ENCODE measurements around the gene NCAPH2.

The NCAPH2 gene

DNA sequence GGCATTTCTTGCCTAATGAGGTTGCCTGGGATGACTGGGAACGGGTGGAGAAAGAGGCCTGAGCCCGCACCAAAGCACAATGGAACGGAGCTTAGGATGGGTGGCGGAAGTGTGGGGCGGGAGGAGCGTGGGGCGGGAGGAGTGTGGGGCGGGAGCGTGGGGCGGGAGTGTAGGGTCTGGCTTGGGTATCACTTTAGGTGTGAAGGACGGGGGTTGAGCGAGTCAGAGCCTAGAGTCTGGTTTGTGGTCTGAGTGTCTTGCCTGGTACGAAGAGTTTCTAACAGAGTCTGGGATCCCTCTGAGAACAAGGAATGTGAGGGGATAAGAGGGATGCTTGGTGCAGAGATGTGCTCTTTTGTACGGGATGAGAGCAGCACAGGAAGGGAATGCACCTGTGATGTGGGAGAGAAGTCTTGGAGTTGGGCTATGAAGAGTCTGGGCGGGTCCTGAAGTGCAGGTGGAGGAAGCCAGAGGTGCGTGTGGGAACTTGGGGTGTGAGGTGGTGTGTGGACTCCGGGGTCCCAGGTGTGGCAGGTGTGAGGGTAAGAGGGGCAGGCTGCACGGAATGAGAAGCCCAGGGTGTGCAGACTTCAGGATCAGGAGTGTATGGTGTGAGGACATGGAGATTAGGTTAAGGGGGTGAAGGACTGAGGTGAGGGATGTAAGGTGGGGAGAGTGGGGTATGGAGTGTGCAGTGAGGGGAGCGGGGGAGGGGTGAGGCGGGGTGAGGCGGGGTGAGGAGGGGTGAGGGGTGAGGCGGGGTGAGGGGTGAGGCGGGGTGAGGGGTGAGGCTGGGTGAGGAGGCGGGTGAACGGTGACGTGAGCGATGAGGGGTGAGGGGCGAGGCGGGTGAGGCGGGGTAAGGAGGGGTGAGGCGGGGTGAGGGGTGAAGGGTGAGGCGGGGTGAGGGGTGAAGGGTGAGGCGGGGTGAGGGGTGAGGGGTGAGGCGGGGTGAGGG lies 53.7 kb downstream of the NCAPH2 start:
- DNase-seq (ENCODE audit: low read depth), result no peak
- H3K4me3 ChIP-seq (ENCODE audit: low read depth, low read length), result no peak overlapping the region
- TF ChIP-seq, protein P1, sequence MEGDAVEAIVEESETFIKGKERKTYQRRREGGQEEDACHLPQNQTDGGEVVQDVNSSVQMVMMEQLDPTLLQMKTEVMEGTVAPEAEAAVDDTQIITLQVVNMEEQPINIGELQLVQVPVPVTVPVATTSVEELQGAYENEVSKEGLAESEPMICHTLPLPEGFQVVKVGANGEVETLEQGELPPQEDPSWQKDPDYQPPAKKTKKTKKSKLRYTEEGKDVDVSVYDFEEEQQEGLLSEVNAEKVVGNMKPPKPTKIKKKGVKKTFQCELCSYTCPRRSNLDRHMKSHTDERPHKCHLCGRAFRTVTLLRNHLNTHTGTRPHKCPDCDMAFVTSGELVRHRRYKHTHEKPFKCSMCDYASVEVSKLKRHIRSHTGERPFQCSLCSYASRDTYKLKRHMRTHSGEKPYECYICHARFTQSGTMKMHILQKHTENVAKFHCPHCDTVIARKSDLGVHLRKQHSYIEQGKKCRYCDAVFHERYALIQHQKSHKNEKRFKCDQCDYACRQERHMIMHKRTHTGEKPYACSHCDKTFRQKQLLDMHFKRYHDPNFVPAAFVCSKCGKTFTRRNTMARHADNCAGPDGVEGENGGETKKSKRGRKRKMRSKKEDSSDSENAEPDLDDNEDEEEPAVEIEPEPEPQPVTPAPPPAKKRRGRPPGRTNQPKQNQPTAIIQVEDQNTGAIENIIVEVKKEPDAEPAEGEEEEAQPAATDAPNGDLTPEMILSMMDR (IDR thresholded peaks at IDR 0.05; ENCODE audit: control insufficient read depth, extremely low read depth, insufficient read depth), result no peak

DNA sequence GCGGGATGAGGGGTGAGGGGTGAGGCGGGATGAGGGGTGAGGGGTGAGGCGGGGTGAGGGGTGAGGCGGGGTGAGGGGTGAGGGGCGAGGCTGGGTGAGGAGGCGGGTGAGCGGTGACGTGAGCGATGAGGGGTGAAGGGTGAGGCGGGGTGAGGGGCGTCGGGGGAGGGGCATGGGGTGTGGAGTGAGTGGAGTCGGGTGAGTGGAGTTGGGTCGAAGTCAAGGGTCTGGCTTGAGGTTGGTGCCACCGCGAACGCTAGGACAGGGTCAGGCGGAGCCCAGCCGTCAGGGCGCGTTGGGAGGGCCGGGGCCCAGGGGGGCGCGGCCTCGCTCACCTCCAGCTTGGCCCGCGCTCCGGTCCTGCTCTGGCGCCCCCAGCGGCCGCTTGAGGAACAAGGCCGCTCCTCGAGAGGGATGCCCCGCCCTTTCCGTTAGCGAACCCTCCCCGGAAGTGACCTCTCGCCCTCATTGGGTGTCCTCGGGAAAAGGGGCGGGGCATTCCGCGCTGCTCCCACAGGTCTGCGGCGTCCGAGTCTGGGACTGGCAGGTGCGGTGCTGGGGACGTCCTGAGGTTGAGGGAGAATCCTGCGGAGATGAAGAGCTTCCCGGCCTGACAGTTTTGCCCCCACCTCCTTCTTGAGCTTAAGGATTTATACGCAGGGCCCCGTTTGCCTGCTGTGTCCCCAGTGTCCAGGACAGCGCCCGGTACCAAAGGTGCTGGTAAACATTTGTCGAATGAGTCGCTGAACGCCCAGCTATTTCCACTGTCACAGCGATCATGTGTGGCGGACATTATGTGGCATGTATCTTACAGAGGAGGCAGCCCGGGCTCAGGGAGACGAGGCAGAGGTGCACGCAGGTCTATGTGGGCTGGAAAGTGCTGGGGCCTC lies 54.7 kb downstream of the NCAPH2 start, which contains the start of gene SYCE3:
TSS of gene SYCE3 (minus strand) at position 397 of the 890 bp plus-strand sequence. CDS start 6,514 bp downstream, outside the sequence.
- DNase-seq (ENCODE audit: low read depth), result peak; percentile 80
- TF ChIP-seq, protein P1 (IDR thresholded peaks at IDR 0.05; ENCODE audit: control insufficient read depth, extremely low read depth, insufficient read depth), result peak; percentile 83
- H3K4me3 ChIP-seq (ENCODE audit: low read depth, low read length), result peak within 1 kb of the TSS; percentile 57

DNA sequence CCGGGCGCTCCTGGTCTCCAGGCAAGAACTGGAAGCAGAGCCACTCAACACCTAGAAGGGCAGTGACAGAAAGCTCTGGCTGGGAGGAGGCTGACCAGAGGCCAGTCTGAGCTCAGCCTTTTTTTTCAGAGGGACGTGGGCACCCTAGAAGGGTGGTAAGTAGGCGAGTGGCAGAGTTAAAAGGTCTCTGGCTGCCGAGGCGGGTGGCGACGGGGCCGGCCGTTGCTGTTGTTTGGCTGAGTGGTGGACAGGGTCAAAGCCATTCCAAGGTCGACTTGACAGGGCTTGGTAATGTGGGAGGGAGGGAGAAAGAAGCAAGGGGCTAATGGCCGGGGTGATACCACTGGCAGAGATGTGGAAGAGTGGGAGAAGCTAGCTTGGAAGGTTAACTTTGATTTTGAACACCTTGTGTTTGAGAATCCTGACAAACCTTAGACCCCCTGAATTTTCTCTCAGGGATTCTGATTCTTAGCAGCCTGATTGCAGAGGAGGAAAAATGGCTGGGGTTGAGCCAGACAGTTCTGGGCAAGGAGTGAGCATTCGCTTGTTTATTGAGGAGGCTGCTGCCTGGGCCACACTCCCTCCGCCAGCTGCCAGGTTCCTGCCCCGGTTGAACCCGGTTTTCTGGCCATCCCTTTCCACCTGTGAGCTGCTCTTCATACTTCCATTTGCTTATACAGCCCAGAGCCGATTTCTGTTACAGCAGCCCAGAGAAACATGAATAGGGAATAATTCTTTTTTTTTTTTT lies 55.6 kb downstream of the NCAPH2 start:
- no peak for DNase-seq (ENCODE audit: low read depth)
- TF ChIP-seq, protein P1 (IDR thresholded peaks at IDR 0.05; ENCODE audit: control insufficient read depth, extremely low read depth, insufficient read depth), result no peak
- peak overlapping the region; percentile 57 for H3K4me3 ChIP-seq (ENCODE audit: low read depth, low read length)

DNA sequence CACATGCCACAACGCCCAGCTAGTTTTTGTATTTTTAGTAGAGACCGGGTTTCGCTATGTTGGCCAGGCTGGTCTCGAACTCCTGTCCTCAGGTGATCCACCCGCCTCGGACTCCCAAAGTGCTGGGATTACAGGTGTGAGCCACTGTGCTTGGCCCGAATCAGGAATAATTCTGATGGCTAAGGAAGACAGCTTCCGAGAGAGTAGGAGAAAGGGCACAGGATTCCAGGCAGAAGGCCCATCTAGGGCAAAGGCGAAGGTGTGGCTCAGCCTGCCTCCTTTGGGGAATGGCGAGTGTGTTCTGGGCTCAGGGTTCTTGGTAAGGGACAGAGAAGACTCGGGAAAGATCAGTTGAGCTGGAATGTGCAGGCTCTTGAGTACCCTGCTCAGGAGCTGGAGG lies 56.3 kb downstream of the NCAPH2 start:
- TF ChIP-seq, protein P1 (IDR thresholded peaks at IDR 0.05; ENCODE audit: control insufficient read depth, extremely low read depth, insufficient read depth), result no peak
- no peak for DNase-seq (ENCODE audit: low read depth)
- no peak overlapping the region for H3K4me3 ChIP-seq (ENCODE audit: low read depth, low read length)

DNA sequence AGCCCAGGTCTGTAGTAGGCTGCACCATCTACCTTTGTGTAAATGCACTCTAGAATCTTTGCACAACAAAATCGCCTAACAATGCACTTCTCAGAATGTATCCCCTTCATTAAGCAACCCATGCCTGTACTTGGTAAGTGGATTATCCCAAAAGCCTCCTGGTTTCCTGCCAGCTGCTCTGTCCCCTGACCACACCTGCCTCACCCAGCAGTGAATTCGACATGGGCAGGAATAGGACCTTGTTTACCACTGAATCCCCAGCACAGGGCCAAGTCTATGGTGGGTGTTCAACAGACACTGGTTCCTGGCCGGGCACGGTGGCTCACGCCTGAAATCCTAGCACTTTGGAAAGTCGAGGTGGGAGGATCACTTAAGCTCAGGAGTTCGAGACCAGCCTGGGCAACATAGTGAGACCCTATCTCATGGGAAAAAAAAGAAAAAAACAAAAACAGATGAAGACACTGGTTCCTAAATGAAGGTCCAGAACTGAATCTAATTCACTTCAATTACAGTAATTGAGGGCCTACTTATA lies 59.8 kb downstream of the NCAPH2 start:
- H3K4me3 ChIP-seq (ENCODE audit: low read depth, low read length), result no peak overlapping the region
- TF ChIP-seq, protein P1 (IDR thresholded peaks at IDR 0.05; ENCODE audit: control insufficient read depth, extremely low read depth, insufficient read depth), result no peak
- DNase-seq (ENCODE audit: low read depth), result no peak

DNA sequence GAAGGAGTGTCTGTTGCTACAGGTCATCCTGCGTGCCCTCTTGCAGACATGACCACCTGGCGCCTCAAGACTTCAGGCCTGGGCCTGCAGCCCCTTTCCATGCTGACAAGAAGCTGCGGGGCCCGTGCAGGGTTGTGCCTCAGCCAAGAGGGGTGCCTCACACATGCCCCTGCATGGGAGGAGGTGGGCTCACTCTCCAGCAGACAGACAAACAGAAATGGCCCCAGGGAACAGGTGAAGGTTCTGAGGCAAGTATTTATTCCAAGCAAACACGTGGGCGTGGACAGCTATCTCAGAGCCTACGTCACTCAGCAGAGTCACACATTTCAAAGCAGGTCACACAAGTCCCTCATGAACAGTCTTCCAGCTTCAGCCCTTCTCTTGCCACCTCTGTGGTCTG lies 60.6 kb downstream of the NCAPH2 start:
- no peak for DNase-seq (ENCODE audit: low read depth)
- H3K4me3 ChIP-seq (ENCODE audit: low read depth, low read length), result no peak overlapping the region
- TF ChIP-seq, protein P1 (IDR thresholded peaks at IDR 0.05; ENCODE audit: control insufficient read depth, extremely low read depth, insufficient read depth), result no peak

Data from LNCaP clone FGC (cell line).